HL-60 (cell line): ENCODE results near the gene FOCAD.

Experiments used
- GABPA ChIP-seq: IDR thresholded peaks from 2 replicates; pipeline ENCODE4 v1.6.1; 2012; ENCODE audit warnings: low read depth
- POLR2AphosphoS5 ChIP-seq: IDR thresholded peaks from 2 replicates; pipeline ENCODE4 v1.6.1; 2012; ENCODE audit warnings: low read depth
- SPI1 ChIP-seq: IDR thresholded peaks from 2 replicates; pipeline ENCODE4 v1.6.1; 2012; ENCODE audit warnings: low read depth, mild to moderate bottlenecking, borderline replicate concordance
- TF ChIP-seq, protein P1 (sequence below): IDR thresholded peaks from one replicate; pipeline ENCODE4 v1.5.1; 2011; ENCODE audit warnings: low read length, control low read depth, inconsistent platforms; ENCODE audit not compliant: insufficient read depth
- TF ChIP-seq, protein P2 (sequence below): IDR thresholded peaks from 2 replicates; pipeline ENCODE4 v1.6.1; 2012; ENCODE audit warnings: low read depth; ENCODE audit not compliant: insufficient replicate concordance

DNA sequence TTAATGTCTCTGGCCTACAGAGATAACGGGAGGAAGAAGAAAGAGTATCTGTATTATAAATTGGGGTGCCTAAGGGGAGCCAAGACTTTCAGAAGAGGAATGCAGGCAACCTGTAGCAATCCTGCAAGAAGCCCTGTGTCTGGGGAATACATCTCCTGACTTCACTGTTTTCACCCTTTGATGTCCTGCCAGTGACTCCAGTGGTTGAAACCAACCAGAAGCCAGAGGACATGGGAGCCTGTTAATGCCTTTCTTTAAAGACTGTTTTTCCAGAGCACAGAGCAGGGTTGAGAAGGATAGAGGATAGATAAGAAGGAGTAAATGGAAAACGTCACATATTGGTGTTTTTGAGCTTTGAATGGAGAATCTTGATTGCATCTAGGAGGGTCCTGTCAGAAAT lies 196.2 kb downstream of the FOCAD start:
- TF ChIP-seq, protein P1, sequence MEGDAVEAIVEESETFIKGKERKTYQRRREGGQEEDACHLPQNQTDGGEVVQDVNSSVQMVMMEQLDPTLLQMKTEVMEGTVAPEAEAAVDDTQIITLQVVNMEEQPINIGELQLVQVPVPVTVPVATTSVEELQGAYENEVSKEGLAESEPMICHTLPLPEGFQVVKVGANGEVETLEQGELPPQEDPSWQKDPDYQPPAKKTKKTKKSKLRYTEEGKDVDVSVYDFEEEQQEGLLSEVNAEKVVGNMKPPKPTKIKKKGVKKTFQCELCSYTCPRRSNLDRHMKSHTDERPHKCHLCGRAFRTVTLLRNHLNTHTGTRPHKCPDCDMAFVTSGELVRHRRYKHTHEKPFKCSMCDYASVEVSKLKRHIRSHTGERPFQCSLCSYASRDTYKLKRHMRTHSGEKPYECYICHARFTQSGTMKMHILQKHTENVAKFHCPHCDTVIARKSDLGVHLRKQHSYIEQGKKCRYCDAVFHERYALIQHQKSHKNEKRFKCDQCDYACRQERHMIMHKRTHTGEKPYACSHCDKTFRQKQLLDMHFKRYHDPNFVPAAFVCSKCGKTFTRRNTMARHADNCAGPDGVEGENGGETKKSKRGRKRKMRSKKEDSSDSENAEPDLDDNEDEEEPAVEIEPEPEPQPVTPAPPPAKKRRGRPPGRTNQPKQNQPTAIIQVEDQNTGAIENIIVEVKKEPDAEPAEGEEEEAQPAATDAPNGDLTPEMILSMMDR, result no peak
- TF ChIP-seq POLR2AphosphoS5 (no peak), GABPA (no peak), SPI1 (no peak)
- TF ChIP-seq, protein P2, sequence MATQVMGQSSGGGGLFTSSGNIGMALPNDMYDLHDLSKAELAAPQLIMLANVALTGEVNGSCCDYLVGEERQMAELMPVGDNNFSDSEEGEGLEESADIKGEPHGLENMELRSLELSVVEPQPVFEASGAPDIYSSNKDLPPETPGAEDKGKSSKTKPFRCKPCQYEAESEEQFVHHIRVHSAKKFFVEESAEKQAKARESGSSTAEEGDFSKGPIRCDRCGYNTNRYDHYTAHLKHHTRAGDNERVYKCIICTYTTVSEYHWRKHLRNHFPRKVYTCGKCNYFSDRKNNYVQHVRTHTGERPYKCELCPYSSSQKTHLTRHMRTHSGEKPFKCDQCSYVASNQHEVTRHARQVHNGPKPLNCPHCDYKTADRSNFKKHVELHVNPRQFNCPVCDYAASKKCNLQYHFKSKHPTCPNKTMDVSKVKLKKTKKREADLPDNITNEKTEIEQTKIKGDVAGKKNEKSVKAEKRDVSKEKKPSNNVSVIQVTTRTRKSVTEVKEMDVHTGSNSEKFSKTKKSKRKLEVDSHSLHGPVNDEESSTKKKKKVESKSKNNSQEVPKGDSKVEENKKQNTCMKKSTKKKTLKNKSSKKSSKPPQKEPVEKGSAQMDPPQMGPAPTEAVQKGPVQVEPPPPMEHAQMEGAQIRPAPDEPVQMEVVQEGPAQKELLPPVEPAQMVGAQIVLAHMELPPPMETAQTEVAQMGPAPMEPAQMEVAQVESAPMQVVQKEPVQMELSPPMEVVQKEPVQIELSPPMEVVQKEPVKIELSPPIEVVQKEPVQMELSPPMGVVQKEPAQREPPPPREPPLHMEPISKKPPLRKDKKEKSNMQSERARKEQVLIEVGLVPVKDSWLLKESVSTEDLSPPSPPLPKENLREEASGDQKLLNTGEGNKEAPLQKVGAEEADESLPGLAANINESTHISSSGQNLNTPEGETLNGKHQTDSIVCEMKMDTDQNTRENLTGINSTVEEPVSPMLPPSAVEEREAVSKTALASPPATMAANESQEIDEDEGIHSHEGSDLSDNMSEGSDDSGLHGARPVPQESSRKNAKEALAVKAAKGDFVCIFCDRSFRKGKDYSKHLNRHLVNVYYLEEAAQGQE, result no peak
